ENCODE measurements around the gene UFSP2.
"Not testable (repeated sequence)": the region's sequence is repeated elsewhere in the genome, so short reads cannot be mapped to it uniquely, and the experiment has no call there.

The UFSP2 gene

GRCh38 chr4:185382754-185383153 is 43.0 kb downstream of the UFSP2 start:
- no peak for DNase-seq

GRCh38 chr4:185381288-185382196 is 44.2 kb downstream of the UFSP2 start:
- no peak for DNase-seq

GRCh38 chr4:185380320-185380719 is 45.4 kb downstream of the UFSP2 start:
- no peak for DNase-seq

- no peak for DNase-seq
These were observed 46.2 kb downstream of the UFSP2 start for GRCh38 chr4:185379326-185380295.

- no peak for DNase-seq
These were observed 47.5 kb downstream of the UFSP2 start for GRCh38 chr4:185378264-185378663.

- no peak for DNase-seq
These were observed 51.2 kb downstream of the UFSP2 start for GRCh38 chr4:185374573-185374972.

GRCh38 chr4:185374027-185374426 is 51.7 kb downstream of the UFSP2 start:
- no peak for DNase-seq

GRCh38 chr4:185371702-185372101 is 54.1 kb downstream of the UFSP2 start:
- DNase-seq = no peak

- no peak for DNase-seq
These were observed 55.4 kb downstream of the UFSP2 start for GRCh38 chr4:185370268-185370949.

- DNase-seq = no peak
These were observed 56.0 kb downstream of the UFSP2 start for GRCh38 chr4:185369731-185370130.

- no peak for DNase-seq
These were observed 60.9 kb downstream of the UFSP2 start for GRCh38 chr4:185364886-185365285.

GRCh38 chr4:185363251-185363650 is 62.5 kb downstream of the UFSP2 start:
- DNase-seq = no peak

GRCh38 chr4:185362570-185362969 is 63.2 kb downstream of the UFSP2 start:
- not testable (repeated sequence) for DNase-seq

GRCh38 chr4:185361872-185362271 is 63.9 kb downstream of the UFSP2 start:
- DNase-seq = no peak

GRCh38 chr4:185359767-185360446 is 65.9 kb downstream of the UFSP2 start:
- DNase-seq = no peak

GRCh38 chr4:185358959-185359358 is 66.8 kb downstream of the UFSP2 start:
- no peak for DNase-seq

GRCh38 chr4:185358514-185358913 is 67.2 kb downstream of the UFSP2 start:
- no peak for DNase-seq

GRCh38 chr4:185357733-185358440 is 67.9 kb downstream of the UFSP2 start:
- no peak for DNase-seq

- DNase-seq = no peak
These were observed 68.6 kb downstream of the UFSP2 start for GRCh38 chr4:185357211-185357610.

GRCh38 chr4:185352741-185353140 is 73.0 kb downstream of the UFSP2 start:
- DNase-seq = no peak

GRCh38 chr4:185352202-185352601 is 73.6 kb downstream of the UFSP2 start:
- no peak for DNase-seq

- no peak for DNase-seq
These were observed 74.1 kb downstream of the UFSP2 start for GRCh38 chr4:185351691-185352090.
